GM19099 (cell line): Measurements from ENCODE around the gene DLL4.

Experiments
- POLR2A ChIP-seq: IDR thresholded peaks from 3 replicates; pipeline ENCODE4 v1.6.1; 2011; ENCODE audit warnings: low read depth; ENCODE audit not compliant: insufficient read length; ENCODE audit errors: extremely low read depth

DLL4 gene

GRCh38 chr15:40915679-40916078, 13.5 kb upstream of the DLL4 start:
- TF ChIP-seq POLR2A: no peak

GRCh38 chr15:40917585-40917984, 11.6 kb upstream of the DLL4 start:
- no peak for TF ChIP-seq POLR2A

GRCh38 chr15:40918146-40918798, 10.9 kb upstream of the DLL4 start:
- TF ChIP-seq POLR2A: no peak

- TF ChIP-seq POLR2A: no peak
These were observed 10.2 kb upstream of the DLL4 start for GRCh38 chr15:40918799-40919392.

GRCh38 chr15:40921949-40922607, 7.1 kb upstream of the DLL4 start:
- no peak for TF ChIP-seq POLR2A

- TF ChIP-seq POLR2A: no peak
These were observed 6.5 kb upstream of the DLL4 start for GRCh38 chr15:40922608-40923005.

- no peak for TF ChIP-seq POLR2A
These were observed 5.6 kb upstream of the DLL4 start for GRCh38 chr15:40923551-40923950.

- TF ChIP-seq POLR2A: no peak
These were observed 3.7 kb upstream of the DLL4 start for GRCh38 chr15:40925495-40925862.

- TF ChIP-seq POLR2A: no peak
These were observed 3.1 kb upstream of the DLL4 start for GRCh38 chr15:40925863-40926658.

- TF ChIP-seq POLR2A: no peak
These were observed 2.3 kb upstream of the DLL4 start for GRCh38 chr15:40926659-40927494.

GRCh38 chr15:40927495-40927872, 1.7 kb upstream of the DLL4 start:
- TF ChIP-seq POLR2A: no peak

GRCh38 chr15:40927873-40928806, 1.0 kb upstream of the DLL4 start:
- no peak for TF ChIP-seq POLR2A

GRCh38 chr15:40929660-40930429, 705 bp downstream of the DLL4 start:
- TF ChIP-seq POLR2A: no peak
